GM19397 (cell line): ENCODE measurements around the gene HS3ST1.
A peak's percentile ranks its signal among the peaks of the same experiment; 100 is the strongest.
"Not testable (repeated sequence)": the region's sequence is repeated elsewhere in the genome, so short reads cannot be mapped to it uniquely, and the experiment has no call there.

Experiments
- ATAC-seq: cut with Tn5 transposase; IDR thresholded peaks from one replicate; pipeline ENCODE4 v1.9.1; 2021; ENCODE audit warnings: mild to moderate bottlenecking, moderate library complexity; ENCODE audit not compliant: unreplicated experiment

The HS3ST1 gene

GRCh38 chr4:11404431-11404830, 24.3 kb downstream of the HS3ST1 start:
- ATAC-seq, result no peak

- peak; percentile 50 for ATAC-seq
These were observed 26.5 kb downstream of the HS3ST1 start for GRCh38 chr4:11402192-11402591.

- ATAC-seq, result no peak
These were observed 29.2 kb downstream of the HS3ST1 start for GRCh38 chr4:11399461-11399971.

- peak; percentile 69 for ATAC-seq
These were observed 30.7 kb downstream of the HS3ST1 start for GRCh38 chr4:11397819-11398610.

GRCh38 chr4:11397146-11397545, 31.5 kb downstream of the HS3ST1 start:
- no peak for ATAC-seq

- ATAC-seq, result no peak
These were observed 35.1 kb downstream of the HS3ST1 start for GRCh38 chr4:11393551-11393950.

- not testable (repeated sequence) for ATAC-seq
These were observed 44.6 kb downstream of the HS3ST1 start for GRCh38 chr4:11384072-11384471.

GRCh38 chr4:11376571-11376970, 52.1 kb downstream of the HS3ST1 start:
- ATAC-seq, result no peak

GRCh38 chr4:11376146-11376545, 52.5 kb downstream of the HS3ST1 start:
- ATAC-seq, result no peak

GRCh38 chr4:11368701-11369115, 60.0 kb downstream of the HS3ST1 start:
- ATAC-seq, result peak; percentile 78

GRCh38 chr4:11367371-11367770, 61.3 kb downstream of the HS3ST1 start:
- ATAC-seq, result no peak

GRCh38 chr4:11366859-11367258, 61.8 kb downstream of the HS3ST1 start:
- ATAC-seq, result no peak

- no peak for ATAC-seq
These were observed 63.7 kb downstream of the HS3ST1 start for GRCh38 chr4:11365039-11365438.

- ATAC-seq, result no peak
These were observed 69.1 kb downstream of the HS3ST1 start for GRCh38 chr4:11359591-11359990.

- no peak for ATAC-seq
These were observed 73.5 kb downstream of the HS3ST1 start for GRCh38 chr4:11355226-11355625.

- no peak for ATAC-seq
These were observed 74.2 kb downstream of the HS3ST1 start for GRCh38 chr4:11354531-11354930.

GRCh38 chr4:11348449-11349088, 80.1 kb downstream of the HS3ST1 start:
- ATAC-seq, result no peak

GRCh38 chr4:11344916-11345315, 83.8 kb downstream of the HS3ST1 start:
- no peak for ATAC-seq

GRCh38 chr4:11343536-11343935, 85.2 kb downstream of the HS3ST1 start:
- no peak for ATAC-seq
